Measurements from ENCODE around the gene DPM1.

Gene DPM1

DNA sequence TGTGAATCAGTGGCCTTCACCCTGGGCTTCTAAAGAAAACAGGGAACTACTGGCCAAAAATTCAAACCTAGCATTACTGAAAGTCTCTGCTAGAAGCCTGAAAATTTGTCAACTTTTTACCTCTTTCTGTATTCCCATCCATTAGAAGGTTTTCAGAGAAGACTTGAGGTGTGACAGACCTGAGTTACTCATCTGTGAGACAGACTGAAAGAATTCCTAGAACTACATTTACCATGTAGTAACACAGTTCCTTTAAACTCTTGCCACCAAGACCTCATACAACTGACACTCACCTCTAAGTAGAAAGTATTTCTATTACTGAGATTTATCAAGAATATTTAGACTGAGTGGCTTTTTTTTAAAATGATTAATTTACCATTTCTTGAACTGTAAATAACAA is 4.5 kb downstream of the DPM1 start:
- TF ChIP-seq, protein P1, sequence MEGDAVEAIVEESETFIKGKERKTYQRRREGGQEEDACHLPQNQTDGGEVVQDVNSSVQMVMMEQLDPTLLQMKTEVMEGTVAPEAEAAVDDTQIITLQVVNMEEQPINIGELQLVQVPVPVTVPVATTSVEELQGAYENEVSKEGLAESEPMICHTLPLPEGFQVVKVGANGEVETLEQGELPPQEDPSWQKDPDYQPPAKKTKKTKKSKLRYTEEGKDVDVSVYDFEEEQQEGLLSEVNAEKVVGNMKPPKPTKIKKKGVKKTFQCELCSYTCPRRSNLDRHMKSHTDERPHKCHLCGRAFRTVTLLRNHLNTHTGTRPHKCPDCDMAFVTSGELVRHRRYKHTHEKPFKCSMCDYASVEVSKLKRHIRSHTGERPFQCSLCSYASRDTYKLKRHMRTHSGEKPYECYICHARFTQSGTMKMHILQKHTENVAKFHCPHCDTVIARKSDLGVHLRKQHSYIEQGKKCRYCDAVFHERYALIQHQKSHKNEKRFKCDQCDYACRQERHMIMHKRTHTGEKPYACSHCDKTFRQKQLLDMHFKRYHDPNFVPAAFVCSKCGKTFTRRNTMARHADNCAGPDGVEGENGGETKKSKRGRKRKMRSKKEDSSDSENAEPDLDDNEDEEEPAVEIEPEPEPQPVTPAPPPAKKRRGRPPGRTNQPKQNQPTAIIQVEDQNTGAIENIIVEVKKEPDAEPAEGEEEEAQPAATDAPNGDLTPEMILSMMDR (IDR thresholded peaks at IDR 0.05; ENCODE audit: low read depth, low read length, missing control alignments), result no peak

DNA sequence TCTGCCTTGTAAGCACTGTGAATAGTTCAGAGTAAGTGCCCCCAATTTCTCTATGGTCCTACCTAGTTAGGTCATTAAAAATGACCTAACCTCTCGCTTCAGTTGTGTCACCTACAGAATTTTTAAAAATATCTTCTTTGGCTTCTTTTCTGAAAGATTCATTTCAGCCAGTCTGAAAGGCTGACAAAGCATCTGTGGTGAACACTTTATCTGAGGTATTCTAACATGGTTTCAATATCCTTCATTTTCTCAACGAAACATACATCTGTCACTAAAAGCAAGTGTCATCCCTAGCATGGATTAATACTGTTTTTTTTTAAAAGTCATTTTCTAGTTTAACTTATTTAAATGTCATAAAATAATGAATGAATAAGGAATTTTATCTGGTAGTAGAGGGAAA is 5.1 kb downstream of the DPM1 start:
- no peak overlapping the region for H3K4me3 ChIP-seq (ENCODE audit: low read depth, low read length)

More for the DNA sequence above, 4.5 kb downstream of the DPM1 start:
- H3K4me3 ChIP-seq (ENCODE audit: low read depth, low read length), result no peak overlapping the region
- no peak for DNase-seq (ENCODE audit: low read depth)

DNA sequence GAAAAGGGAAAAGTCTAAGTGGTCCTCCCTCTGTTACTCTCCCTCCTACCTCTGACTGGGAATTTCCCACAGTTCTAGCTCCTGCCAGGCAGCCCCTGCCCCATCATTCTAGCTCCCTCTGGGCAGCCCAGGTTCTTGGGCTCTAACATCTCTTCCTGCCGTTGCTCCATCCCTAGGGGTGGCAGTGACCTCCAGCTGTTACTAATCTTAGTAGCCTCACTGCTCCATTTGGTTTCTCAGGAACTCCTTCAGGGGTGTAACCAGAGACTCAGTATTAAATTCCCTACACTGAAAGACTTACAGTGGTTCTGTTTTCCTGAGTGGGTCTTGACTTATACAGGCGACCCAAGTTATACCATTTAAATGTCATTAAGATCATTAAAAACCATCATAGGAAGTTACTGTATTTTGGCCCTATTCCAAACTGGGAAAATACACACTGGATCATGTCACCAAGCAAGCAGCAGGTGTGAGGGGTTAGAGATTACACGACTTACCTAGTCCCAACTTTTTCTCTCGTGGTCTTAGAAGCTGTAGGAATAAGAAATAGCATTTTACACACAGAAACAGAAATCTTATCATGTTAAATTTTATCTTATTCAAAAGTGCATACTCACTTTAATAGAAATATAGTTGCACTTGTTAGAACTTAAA is 10.1 kb downstream of the DPM1 start:
- no peak overlapping the region for H3K4me3 ChIP-seq (ENCODE audit: low read depth, low read length)
- TF ChIP-seq, protein P1 (IDR thresholded peaks at IDR 0.05; ENCODE audit: low read depth, low read length, missing control alignments), result no peak
- DNase-seq (ENCODE audit: low read depth), result no peak

More for the DNA sequence above, 5.1 kb downstream of the DPM1 start:
- DNase-seq (ENCODE audit: low read depth), result no peak
- TF ChIP-seq, protein P1 (IDR thresholded peaks at IDR 0.05; ENCODE audit: low read depth, low read length, missing control alignments), result no peak

DNA sequence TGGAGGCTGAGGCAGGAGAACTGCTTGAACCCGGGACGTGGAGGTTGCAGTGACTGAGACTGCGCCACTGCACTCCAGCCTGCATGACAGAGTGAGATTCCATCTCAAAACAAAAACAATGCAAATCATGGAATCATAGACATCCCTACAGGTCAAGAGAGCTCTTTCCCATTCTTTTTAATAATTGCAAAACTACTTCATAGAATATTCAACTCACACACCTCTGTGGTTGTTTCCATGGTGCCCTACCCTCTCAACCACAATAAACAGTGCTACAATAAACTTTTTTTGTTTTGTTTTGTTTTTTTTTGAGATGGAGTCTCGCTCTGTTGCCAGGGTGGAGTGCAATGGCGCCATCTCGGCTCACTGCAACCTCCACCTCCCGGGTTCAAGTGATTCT is 15.3 kb downstream of the DPM1 start:
- H3K4me3 ChIP-seq (ENCODE audit: low read depth, low read length), result no peak overlapping the region
- TF ChIP-seq, protein P1 (IDR thresholded peaks at IDR 0.05; ENCODE audit: low read depth, low read length, missing control alignments), result no peak
- DNase-seq (ENCODE audit: low read depth), result no peak

DNA sequence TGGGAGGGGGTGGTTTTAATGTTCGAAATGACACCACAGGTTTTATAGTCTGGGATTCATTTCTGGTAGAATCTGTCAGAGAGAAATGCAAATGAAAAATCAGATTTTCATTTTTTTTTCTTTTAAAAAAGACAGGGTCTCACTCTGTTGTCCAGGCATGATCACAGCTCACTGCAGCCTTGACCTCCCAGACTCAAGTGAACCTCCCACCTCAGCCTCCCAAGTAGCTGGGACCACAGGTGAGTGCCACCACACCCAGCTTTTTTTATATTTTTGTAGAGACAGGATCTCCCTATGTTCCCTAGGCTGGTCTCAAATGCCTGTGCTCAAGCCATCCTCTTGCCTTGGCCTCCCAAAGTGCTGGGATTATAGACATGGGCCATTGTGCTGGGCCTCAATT is 24.7 kb downstream of the DPM1 start:
- TF ChIP-seq, protein P1 (IDR thresholded peaks at IDR 0.05; ENCODE audit: low read depth, low read length, missing control alignments), result no peak

DNA sequence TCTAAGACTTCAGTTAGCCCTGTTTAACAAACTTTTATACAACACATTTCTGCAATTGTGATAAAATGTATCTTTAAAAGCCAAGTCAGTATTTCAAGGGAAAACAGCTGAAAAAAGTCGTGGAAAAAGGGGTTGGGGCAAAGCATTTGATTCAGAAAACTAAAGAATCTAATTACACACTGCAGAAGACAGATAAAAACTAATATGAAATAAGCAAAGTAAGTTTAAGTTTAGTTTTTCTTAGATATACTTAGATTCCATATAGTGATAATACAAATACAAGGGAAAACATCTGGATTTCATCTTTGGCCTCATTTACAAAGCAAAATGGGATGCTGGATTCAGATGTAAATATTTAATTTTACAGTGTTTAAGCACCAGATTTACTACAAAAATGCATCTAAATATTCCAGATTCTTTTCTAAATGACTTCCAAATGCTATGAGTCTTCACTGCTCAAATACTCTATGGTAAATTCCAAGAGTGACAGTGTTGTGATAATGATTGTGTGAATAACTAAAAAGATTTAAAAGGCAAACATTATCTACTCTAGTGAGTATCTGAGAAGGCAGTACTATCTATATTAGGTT is 25.5 kb downstream of the DPM1 start:
- DNase-seq (ENCODE audit: low read depth), result no peak
- H3K4me3 ChIP-seq (ENCODE audit: low read depth, low read length), result no peak overlapping the region
- TF ChIP-seq, protein P1 (IDR thresholded peaks at IDR 0.05; ENCODE audit: low read depth, low read length, missing control alignments), result no peak

More for the DNA sequence above, 24.7 kb downstream of the DPM1 start:
- DNase-seq (ENCODE audit: low read depth), result no peak
- no peak overlapping the region for H3K4me3 ChIP-seq (ENCODE audit: low read depth, low read length)
